HG02840 (cell line): ENCODE data around the gene ACOX1.
A peak's percentile ranks its signal among the peaks of the same experiment; 100 is the strongest.

Experiments
- ATAC-seq: cut with Tn5 transposase; IDR thresholded peaks from one replicate; pipeline ENCODE4 v1.9.1; 2021; ENCODE audit warnings: mild to moderate bottlenecking, moderate library complexity, moderate number of reproducible peaks; ENCODE audit not compliant: unreplicated experiment, low FRiP score

ACOX1 gene

DNA sequence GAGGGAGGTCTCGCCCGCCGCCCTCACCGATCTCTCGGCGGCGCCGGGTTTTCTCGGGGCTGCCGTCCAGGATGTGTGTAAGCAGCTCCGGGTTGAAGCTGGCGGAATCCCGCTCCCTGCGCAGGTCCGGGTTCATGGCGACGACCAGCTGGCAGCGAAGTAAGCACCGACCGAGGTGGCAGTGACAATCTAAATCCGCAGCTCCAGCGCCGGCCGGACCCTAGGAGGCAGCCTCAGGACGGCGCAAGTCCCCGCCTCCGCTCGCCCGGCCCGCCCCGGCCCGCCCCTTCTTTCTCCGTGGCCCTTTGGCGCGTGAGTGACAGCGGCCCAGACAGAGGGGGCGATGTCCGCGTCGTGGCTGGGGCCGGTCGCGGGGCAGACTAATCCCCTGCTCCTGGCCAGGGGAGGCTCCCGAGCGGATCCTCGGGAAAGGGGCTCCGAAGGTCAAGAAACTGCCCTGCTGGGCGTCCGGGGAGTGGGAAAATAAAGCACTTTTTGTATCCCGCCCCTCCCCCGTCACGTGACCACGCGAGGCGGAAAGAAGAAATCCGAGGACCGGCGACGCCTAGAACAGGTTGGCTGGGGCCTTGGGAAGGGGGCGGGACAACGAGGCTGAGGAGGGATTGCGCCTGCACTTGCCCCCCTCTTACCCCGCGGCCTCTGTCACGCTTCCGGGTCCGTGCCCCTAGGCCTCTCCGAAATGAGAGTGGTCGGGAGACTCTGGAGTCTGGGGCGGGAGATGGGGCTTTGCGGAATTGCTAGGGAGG is at the start of gene ACOX1, which contains the start of gene TEN1:
ACOX1 (minus strand) TSS at position 229 of the 767 bp plus-strand sequence; CDS start at position 136, 93 bp downstream.
TEN1 (plus strand) TSS at position 303 of the 767 bp plus-strand sequence. CDS start 6,953 bp downstream, outside the sequence.
- peak; percentile 81 for ATAC-seq

- no peak for ATAC-seq
These were observed 48.3 kb upstream of the ACOX1 start, which contains the start of gene EVPL for GRCh38 chr17:76027159-76027839. Gene EVPL (minus strand): TSS chr17:76027306. CDS start chr17:76027198, 108 bp downstream.

DNA sequence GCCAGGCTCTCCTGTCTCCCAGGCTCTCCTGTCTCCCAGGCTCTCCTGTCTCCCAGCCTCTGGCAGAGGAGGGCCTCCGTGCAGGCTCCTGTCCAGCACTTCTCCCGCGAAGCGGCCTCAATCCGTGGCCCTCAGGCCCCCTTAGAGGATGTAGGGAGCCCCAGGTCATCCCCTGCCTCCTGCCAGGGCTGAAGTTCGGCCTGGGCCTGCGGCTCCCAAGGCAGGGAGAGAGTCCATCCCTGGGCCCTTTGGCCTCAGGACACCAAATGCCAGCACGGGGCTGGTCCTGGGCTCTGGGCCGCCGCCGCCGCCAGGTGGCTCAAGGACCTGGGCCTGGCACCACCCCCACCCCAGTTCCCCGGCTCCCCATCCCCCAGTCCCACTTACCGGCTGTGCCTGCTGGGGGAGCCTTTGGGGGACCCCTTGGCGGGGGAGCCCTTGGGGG is 47.8 kb upstream of the ACOX1 start:
- no peak for ATAC-seq

GRCh38 chr17:76025294-76025693 is 46.3 kb upstream of the ACOX1 start:
- no peak for ATAC-seq

DNA sequence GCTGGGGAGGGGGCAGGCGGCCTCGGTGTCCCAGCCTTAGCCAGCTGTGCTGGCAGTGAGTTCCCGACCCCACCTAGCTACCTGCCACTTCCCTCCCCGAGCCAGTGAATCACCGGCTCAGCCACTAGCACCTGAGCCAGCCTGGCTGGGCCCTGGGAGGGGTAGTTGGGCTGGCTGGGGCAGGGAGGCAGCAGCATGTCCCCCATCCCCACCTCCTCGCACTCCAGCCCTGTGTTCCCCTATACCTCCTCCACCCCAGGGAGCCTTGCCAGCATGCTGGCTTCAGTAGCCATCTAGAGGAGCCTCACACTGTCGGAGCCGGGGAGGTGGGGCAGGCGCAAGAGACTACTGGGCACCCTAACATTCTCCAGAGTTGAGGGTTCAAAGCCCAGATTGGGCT is 45.4 kb upstream of the ACOX1 start:
- no peak for ATAC-seq

DNA sequence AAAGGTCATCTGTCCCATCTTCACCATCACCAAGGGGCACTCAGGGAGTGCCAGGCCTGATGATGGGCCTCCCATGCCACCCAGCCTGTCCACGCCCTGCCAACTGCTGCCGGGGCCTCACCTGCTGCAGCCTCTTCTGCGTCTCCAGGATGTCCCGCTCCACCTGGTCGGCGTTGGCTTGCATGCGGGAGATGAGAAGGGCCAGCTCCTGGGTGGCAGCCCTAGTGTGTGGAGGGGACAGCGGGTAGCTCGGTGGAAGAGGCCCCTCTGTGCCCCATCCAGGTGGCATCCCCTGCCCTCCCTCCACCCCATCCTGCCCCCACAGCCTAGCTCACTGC is 44.9 kb upstream of the ACOX1 start:
- no peak for ATAC-seq

DNA sequence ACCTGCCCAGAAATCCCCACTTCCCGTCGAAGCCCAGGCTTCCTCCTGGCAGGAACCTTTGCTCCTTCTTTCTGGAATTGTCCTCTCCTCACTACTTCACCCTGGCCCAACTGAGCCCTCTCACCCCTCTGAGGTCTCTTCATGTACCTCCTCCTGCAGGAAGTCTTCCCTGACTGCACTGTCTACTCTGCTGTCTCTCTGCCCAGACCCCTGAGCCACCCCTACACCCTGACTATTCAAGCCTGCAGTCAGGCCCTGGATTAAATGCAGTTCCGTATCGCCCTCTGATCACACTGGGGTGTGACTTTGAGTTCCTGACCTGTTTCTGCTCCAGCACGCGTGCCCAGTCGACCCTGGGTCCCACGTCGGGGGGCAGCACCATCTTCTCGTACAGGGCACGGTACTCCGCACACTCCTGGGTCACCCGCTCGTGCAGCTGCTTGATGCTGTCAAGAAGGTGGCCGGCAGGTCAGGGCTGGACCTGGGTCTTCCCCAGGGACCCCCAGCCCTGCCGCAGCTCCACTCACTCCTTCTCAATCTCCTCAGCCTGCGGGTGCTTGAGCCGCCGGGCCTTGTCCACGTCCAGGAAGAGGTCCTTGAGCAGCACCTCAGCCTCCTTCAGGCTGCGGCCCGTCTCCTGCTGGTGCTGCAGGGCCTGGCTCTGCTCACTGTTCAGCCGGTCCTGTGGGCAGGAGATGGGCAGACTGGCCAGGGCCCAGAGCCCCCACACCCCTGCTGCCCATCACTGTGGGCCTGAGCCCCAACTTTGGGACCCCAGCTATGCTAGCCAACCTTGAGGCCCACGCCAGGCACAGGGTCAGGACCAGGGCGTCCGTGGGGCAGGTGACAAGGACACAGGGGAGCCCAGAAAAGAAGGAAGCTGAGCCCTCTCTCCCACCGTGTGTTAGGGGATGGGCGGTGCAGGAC is 44.3 kb upstream of the ACOX1 start:
- no peak for ATAC-seq

- no peak for ATAC-seq
These were observed 43.3 kb upstream of the ACOX1 start for GRCh38 chr17:76022285-76022684.

DNA sequence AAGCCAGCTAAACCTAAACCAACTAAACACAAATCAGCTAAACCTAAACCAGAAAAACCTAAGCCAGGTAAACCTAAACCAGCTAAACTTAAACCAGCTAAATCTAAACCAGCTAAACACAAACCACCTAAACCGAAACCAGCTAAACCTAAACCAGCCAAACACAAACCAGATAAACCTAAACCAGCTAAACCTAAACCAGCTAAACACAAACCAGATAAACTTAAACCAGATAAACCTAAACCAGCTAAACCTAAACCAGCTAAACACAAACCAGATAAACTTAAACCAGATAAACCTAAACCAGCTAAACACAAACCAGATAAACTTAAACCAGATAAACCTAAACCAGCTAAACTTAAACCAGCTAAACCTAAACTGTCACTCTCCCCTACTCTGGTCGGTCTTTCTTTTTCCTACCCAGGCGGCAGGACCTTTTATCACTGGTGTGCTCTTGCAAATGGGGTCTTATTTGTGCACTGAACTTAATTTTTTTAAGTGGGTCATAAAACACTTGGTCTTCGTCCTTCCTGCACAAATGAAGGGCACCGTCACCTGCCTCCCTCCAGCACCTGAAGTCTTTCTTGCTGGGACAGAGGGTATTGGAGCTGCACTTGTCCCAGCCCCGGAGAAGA is 41.0 kb upstream of the ACOX1 start:
- ATAC-seq: no peak

GRCh38 chr17:76018801-76019200 is 39.8 kb upstream of the ACOX1 start:
- ATAC-seq: no peak

DNA sequence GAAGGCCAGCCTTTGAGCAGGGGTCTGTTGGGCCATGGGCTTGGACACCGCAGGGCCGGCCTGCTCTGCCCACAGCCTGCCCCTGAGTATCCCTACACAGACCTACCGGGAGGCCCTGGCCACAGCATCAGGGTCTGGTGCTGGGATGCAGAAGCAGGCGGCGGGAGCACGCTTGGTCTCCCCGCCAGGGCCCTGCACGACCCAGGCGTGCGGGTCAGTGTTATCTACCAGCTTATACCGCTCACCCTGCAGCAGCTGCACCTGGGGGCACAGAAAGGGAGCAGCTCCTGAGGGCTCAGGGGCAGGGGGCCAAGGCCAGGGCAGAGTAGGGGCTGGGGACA is 39.3 kb upstream of the ACOX1 start:
- no peak for ATAC-seq

DNA sequence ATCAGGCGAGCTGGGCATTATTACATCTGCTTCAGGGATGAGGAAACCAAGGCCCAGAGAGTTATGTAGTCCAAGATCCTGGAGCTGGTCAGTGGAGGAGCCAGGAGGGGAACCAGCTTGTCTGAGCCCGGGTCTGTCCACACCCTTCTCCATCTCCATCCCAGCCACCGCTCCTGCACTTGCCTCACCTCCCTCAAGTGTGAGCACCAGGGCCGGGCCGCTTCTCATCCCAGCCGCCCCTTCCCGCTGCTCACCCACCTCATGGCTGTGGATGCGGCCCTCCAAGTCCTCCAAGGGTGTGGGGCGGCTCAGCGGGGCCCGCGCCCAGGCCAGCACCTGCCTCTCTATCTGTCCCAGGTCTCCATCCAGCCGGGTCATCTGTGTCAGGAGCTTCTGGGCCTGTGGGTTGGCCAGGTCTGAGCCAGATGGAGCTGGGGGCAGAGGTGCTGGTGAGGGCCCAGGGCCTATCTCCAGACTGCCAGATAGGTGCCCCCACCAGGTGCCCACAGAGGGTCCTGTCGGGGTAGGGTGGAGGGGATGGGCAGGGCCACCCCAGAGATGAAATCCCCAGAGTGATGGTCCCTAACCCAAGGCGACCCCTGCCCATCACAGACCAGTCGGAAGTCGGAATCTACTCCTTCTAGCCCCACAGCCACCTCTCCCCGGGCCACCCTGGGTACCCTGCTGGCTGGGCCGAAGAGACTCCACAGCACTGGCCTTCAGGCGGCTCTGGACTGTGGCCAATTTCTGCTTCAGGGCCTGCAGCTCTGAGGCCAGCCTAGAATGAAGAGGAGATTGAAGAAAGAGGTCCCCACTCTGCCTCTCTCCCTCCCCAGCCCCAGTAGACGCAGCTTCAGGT is 38.7 kb upstream of the ACOX1 start:
- ATAC-seq: no peak

DNA sequence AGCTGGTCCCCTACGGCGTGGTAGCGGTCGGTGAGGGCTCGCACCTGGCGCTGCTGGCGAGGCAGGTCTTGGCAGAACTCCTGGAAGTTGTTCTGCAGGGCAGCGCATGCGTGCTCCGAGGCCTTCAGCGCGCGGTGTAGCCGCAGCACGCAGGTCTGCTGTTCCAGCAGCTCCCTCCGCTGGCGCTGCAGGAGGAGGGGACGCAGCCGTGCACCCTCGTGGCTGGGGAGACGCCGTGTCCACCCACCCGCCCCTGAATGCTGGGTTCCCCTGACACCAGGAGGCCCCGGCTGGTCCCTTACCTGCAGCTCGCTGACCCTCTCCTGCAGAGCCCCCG is 35.9 kb upstream of the ACOX1 start:
- ATAC-seq: no peak

GRCh38 chr17:76014100-76014924 is 35.3 kb upstream of the ACOX1 start:
- ATAC-seq: no peak

- no peak for ATAC-seq
These were observed 34.5 kb upstream of the ACOX1 start for GRCh38 chr17:76013377-76013932.

- ATAC-seq: no peak
These were observed 33.0 kb upstream of the ACOX1 start for GRCh38 chr17:76011951-76012350.

DNA sequence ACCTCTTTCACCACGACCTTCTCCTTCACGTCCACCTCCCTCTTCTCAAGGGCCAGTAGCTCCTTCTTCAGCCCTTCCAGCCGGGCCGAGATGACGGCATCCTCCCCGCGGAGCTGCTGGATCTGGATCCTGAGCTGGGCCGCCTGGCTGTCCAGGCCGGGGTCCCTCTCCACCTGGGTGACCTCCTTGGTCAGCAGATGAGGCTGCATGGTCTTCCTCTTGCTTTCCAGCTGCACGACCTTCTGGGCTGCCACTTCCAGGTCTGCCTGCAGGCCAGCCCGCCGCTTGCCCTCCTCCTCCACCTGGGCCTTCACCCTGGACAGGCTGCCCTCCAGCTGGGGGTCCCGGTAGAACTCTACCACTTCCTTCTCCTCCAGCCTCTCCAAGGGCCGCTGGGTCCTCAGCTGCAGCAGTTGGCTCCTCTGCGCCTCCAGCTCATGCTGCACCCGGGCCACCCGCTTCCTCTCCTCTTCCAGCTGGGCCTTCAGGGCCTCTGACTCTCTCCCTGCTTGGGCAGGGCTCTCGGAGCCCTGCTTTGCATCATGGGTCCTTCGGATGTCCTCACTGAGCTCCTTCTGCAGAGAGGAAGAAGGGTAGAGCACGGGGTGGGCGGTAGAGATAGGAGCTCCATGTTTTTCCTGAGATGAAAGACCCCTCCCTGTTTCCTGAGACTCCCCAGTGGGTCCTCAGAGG is 31.1 kb upstream of the ACOX1 start:
- ATAC-seq: no peak

DNA sequence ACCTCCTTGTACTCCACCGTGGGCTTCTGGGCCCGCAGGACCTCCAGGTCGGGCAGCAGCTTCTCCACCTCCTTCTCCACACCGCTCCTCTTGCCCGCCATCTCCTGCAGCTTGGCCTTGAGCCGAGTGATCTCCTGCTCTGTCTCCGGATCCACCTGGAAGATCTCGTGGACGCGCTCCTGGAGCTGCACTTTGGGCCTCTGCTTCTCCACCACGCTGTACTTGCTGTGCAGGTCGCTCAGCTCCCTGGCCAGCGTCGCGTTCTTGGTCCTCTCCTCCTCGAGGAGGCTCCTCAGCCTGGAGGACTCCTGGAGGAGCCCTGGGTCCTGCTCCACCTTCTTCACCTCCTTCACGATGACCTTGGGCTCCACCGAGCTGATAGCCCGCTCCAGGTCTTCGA is 30.5 kb upstream of the ACOX1 start:
- ATAC-seq: no peak
